HG03342 (cell line): ENCODE data around the gene NCAPH2.

ENCODE experiments used
- ATAC-seq: cut with Tn5 transposase; IDR thresholded peaks from one replicate; pipeline ENCODE4 v1.9.1; 2021; ENCODE audit warnings: mild to moderate bottlenecking, moderate library complexity; ENCODE audit not compliant: unreplicated experiment

NCAPH2 gene

GRCh38 chr22:50488886-50489285 lies 19.1 kb upstream of the NCAPH2 start:
- ATAC-seq = no peak

GRCh38 chr22:50489363-50490243 lies 18.4 kb upstream of the NCAPH2 start:
- no peak for ATAC-seq

GRCh38 chr22:50490531-50491308 lies 17.3 kb upstream of the NCAPH2 start:
- no peak for ATAC-seq

- no peak for ATAC-seq
Measured at GRCh38 chr22:50497093-50497492, 10.9 kb upstream of the NCAPH2 start.

- ATAC-seq = no peak
Measured at GRCh38 chr22:50498322-50498890, 9.6 kb upstream of the NCAPH2 start.

- ATAC-seq = no peak
Measured at GRCh38 chr22:50500452-50500851, 7.6 kb upstream of the NCAPH2 start.

GRCh38 chr22:50502096-50502495 lies 5.9 kb upstream of the NCAPH2 start:
- ATAC-seq = no peak

- ATAC-seq = no peak
Measured at GRCh38 chr22:50502628-50503474, 5.2 kb upstream of the NCAPH2 start.

GRCh38 chr22:50503475-50504145 lies 4.4 kb upstream of the NCAPH2 start:
- no peak for ATAC-seq

GRCh38 chr22:50504369-50505211 lies 3.4 kb upstream of the NCAPH2 start:
- ATAC-seq = no peak

GRCh38 chr22:50505276-50505775 lies 2.7 kb upstream of the NCAPH2 start:
- no peak for ATAC-seq

- no peak for ATAC-seq
Measured at GRCh38 chr22:50505776-50506610, 2.0 kb upstream of the NCAPH2 start.

GRCh38 chr22:50506611-50507420 lies 1.2 kb upstream of the NCAPH2 start:
- ATAC-seq = no peak

GRCh38 chr22:50507421-50507990 lies 518 bp upstream of the NCAPH2 start, which contains the start of gene LMF2:
TSS of gene LMF2 (minus strand) at chr22:50507702. CDS start at chr22:50507675, 27 bp downstream.
- peak; percentile 42 for ATAC-seq

GRCh38 chr22:50508897-50509296 lies 873 bp downstream of the NCAPH2 start:
- no peak for ATAC-seq

- no peak for ATAC-seq
Measured at GRCh38 chr22:50513175-50513574, 5.2 kb downstream of the NCAPH2 start.

GRCh38 chr22:50516068-50516467 lies 8.0 kb downstream of the NCAPH2 start:
- no peak for ATAC-seq
